GM23248 (cell line): ENCODE data around the gene NKAIN2.

Source experiments
- EZH2 ChIP-seq: fragments of 200-600 bp; sonication (generic); IDR thresholded peaks from 2 replicates; pipeline ENCODE4 v1.6.1; 2018; ENCODE audit warnings: antibody characterized with exemption, mild to moderate bottlenecking; ENCODE audit not compliant: insufficient read depth, poor library complexity, severe bottlenecking
- EZH2phosphoT487 ChIP-seq: fragments of 200-600 bp; sonication (generic); IDR thresholded peaks from 2 replicates; pipeline ENCODE4 v1.6.1; 2018; ENCODE audit warnings: antibody characterized with exemption, moderate library complexity, mild to moderate bottlenecking, low read depth; ENCODE audit not compliant: insufficient read depth

DNA sequence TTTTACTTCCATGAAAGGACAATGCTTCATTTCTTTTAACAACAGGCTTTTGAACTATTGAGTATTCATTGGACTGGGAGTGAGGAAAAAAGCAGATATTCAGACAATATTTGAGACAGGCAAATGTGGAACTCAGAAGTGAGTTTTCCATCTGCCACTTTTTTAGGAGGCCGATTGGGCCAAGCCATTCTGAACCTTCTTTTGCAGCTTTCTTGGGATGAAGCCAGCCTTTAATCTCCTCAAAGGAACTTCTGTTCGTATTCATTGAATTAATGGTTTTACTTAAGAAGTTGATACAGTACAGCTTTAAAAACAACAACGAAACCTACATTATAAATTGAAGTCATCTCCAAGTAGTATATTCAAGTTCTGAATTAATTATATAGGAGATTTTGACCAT lies 971.5 kb downstream of the NKAIN2 start:
- TF ChIP-seq EZH2 = no peak
- TF ChIP-seq EZH2phosphoT487 = no peak
